Activated CD4-positive, alpha-beta T cell treated with anti-CD3 and anti-CD28 coated beads, Interleukin-2, amount 50 U/mL, for 24 hours (primary cell): ENCODE measurements around the gene MVB12A.

Source experiments
- DNase-seq, 2 donors: peaks; one replicate each; pipeline ENCODE4 v3.0.0-alpha.2; 2020; ENCODE audit warnings: low read depth in 1 of 2, low spot score in 1 of 2

The MVB12A gene

DNA sequence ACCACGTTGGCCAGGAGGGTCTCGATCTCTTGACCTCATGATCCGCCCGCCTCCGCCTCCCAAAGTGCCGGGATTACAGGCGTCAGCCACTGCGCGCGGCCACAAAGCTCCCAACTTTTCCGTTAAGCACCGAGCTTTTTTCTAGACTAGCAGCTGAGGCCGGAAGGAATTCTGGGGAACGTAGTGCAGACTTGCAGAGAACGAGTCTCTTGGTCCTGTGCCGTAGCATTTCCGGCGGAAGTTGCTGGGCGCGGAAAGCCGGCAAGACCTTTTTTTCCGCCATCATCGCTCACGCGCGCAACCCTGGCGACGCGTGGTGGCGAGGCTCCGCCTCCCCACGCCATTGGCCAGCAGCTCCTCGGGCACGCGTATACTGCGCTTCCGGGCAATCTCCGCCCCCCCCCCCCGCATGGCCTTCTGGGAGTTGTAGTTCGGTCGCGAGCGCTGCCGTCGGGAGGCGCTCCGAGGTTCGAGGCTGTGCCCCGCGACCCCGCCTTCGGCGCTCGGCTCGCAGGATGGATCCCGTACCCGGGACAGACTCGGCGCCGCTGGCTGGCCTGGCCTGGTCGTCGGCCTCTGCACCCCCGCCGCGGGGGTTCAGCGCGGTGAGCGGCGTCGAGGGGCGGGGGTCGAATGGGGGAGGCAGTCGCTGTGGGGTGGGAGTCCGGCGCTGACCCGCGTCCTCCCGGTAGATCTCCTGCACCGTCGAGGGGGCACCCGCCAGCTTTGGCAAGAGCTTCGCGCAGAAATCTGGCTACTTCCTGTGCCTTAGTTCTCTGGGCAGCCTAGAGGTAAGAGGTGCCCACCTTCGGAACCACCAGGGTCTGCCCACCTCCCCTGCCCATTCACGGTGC is at the start of gene MVB12A:
TSS of gene MVB12A (plus strand) at position 427 of the 854 bp plus-strand sequence. CDS start at position 516, 89 bp downstream.
- peak; percentile 86 to 95 for DNase-seq

DNA sequence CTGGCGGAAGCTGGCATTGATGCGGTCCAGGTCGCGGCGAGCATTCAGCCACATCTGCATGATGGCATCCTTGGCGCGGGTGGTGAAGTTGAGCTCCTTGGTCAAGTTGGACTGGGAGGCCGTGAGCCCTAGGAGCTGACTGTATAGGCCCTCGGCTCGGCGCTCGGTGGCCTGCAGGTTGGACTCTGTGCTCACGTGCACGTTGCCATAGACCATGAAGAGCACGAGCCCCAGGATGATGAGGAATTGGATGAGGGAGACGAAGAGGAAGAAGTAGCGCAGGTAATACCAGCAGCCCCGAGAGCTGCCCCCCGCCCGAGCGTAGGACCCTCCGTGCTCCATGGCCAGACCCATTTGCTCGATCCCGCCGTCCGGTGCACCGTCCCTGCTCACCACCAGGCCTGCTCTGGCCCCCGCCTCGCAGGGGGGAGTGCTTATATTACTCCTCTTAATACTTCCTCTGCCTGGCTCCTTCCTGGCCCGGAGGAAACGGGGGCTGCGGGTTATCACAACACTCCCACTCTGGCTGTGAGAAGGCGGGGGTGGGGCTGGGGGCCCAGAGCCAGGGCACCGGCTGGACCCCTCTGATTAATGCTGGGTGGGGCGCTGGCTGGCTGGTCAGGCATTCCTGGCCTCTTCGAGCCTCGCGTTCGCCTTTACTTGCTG is 42.8 kb upstream of the MVB12A start, which contains the start of gene PLVAP:
TSS of gene PLVAP (minus strand) at position 408 of the 666 bp plus-strand sequence. CDS start at position 354, 54 bp downstream.
- no peak for DNase-seq

- no peak for DNase-seq
Observed at GRCh38 chr19:17378271-17378670, 41.6 kb upstream of the MVB12A start.

GRCh38 chr19:17379221-17379631 is 40.6 kb upstream of the MVB12A start:
- no peak for DNase-seq

- DNase-seq, result no peak
Observed at GRCh38 chr19:17380426-17381138, 39.3 kb upstream of the MVB12A start.

- DNase-seq, result peak; percentile 42 to 51
Observed at GRCh38 chr19:17385878-17386611, 33.8 kb upstream of the MVB12A start.

- no peak for DNase-seq
Observed at GRCh38 chr19:17389288-17389687, 30.6 kb upstream of the MVB12A start.

GRCh38 chr19:17389957-17390664 is 29.7 kb upstream of the MVB12A start:
- no peak for DNase-seq

GRCh38 chr19:17390665-17391370 is 29.0 kb upstream of the MVB12A start:
- peak; percentile 77 to 86 for DNase-seq

- no peak for DNase-seq
Observed at GRCh38 chr19:17391371-17392151, 28.3 kb upstream of the MVB12A start.

DNA sequence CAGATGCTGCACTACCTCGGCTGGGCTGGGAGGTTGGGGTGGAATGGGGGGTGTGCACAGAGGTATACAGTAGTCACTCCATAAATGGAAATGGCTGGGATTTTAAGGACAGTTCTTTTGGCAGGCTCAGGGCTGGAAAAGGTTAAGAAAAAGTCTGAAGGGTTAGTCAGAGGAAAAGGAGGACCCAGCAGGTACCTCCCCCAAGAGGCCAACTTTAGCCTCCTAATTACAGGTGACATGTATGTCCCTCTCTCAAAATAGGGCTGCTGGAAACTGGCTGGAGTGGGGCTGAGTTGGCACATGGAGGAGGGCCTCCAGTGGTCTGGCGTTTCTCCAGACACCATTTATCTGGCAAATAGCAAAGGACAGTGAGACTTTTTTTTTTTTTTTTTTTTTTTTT is 26.8 kb upstream of the MVB12A start:
- DNase-seq, result no peak

GRCh38 chr19:17393914-17394313 is 25.9 kb upstream of the MVB12A start, which contains the start of gene CCDC194:
TSS of gene CCDC194 (minus strand) at chr19:17394196. CDS start at chr19:17394158, 38 bp downstream.
- no peak for DNase-seq

DNA sequence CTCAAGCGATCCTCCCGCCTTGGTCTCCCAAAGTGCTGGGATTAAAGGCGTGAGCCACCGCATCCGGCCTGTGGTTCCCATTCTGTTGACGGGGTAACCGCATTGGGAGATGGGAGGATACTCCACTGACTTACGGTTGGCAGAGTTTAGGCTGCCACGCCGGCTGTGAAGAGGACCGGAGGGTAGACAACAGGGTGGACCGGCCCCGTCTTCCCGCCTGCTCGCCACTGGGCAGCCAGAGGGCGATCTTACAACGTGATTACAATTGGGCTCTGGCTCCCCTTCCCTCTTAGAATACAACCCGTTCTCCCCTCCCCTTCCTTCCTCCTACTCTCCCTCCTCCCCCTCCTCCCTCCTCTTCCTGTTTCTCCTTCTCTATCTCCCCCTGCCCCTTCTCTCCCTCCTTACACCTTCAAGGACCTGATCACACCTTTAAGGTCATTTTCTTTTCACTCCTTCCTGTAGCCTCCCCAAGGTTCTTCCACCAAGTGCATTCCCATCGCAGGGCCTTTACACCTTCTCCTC is 24.9 kb upstream of the MVB12A start:
- peak; percentile 51 to 70 for DNase-seq

- DNase-seq, result no peak
Observed at GRCh38 chr19:17398902-17399527, 20.8 kb upstream of the MVB12A start.

- no peak for DNase-seq
Observed at GRCh38 chr19:17401628-17402027, 18.2 kb upstream of the MVB12A start.

DNA sequence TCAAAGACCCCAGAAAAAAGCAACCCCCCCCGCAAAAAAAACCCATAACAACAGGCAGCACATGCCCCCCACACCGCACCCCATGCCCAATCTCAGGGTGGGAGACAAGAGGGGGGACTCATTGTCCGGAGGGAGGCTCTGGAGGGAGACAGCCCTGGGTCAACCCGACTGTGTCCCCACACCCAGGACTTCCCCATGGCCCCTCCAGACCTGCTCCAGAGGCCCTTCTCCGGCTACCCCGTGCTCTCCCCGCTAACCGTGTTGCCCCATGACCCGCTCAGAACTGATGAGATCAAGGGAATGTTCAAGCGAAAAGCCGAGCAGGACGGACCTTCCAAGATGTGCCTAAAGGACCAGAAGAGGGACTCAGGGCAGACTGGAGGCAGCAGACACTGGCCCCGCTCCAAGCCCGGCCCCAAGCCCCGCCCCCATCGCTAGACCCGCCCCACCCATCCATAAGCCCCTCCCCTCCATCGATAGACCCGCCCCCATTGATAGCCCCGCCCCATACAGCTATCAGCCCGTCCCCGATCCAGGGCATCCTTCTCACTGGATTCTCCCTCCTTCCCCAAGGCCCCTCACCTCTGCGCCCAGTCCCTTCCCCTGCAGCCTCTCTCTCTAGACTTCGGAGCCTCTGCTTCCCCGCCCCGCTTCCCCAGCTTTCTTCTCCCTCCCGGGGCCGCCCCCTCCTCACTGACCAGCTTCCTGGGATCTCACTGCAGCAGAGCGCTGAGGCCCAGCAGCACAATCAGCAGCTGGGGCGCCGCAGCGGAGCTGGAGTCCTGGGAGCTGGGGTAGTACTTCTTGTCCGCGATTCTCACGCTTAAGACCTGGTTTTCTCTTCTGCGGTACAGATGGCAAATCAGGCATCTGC is 16.6 kb upstream of the MVB12A start:
- DNase-seq, result peak in 1 of 2 donors; percentile 43

- no peak for DNase-seq
Observed at GRCh38 chr19:17404015-17404414, 15.8 kb upstream of the MVB12A start.
